C4-2B (cell line): ENCODE results near the gene PCDH9.

ENCODE experiments used
- CTCF ChIP-seq: fragments of 450-650 bp; conservative IDR thresholded peaks from 2 replicates; pipeline ENCODE4 v1.5.1; 2017; ENCODE audit warnings: mild to moderate bottlenecking
- ZFX ChIP-seq: fragments of 450-650 bp; IDR thresholded peaks from 2 replicates; pipeline ENCODE4 v1.6.1; 2017

- TF ChIP-seq CTCF (no peak), ZFX (no peak)
These were observed 123.6 kb downstream of the PCDH9 start for GRCh38 chr13:67106502-67107057.
